Measurements from ENCODE around the gene USP9Y.

- TF ChIP-seq, protein P1, sequence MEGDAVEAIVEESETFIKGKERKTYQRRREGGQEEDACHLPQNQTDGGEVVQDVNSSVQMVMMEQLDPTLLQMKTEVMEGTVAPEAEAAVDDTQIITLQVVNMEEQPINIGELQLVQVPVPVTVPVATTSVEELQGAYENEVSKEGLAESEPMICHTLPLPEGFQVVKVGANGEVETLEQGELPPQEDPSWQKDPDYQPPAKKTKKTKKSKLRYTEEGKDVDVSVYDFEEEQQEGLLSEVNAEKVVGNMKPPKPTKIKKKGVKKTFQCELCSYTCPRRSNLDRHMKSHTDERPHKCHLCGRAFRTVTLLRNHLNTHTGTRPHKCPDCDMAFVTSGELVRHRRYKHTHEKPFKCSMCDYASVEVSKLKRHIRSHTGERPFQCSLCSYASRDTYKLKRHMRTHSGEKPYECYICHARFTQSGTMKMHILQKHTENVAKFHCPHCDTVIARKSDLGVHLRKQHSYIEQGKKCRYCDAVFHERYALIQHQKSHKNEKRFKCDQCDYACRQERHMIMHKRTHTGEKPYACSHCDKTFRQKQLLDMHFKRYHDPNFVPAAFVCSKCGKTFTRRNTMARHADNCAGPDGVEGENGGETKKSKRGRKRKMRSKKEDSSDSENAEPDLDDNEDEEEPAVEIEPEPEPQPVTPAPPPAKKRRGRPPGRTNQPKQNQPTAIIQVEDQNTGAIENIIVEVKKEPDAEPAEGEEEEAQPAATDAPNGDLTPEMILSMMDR (IDR thresholded peaks at IDR 0.05), result no peak
- TF ChIP-seq EZH2phosphoT487 (IDR thresholded peaks at IDR 0.05) (no peak), EZH2 (IDR thresholded peaks at IDR 0.05) (no peak)
Observed at GRCh38 chrY:12841368-12841767, 140.3 kb downstream of the USP9Y start.
